ENCODE results near the gene ADCY4. TPM values are rescaled to one million over a fixed set of nuclear protein-coding genes. Genes with fewer than 3 reads are reported as not detected.

Gene ADCY4
- total and polyA plus RNA-seq, 2 of the 13 experiments (the other 11 are each of a cell fraction or from before 2014, with no cell fraction given), result 0.03 TPM; not detected in 1

- TF ChIP-seq, protein P1, sequence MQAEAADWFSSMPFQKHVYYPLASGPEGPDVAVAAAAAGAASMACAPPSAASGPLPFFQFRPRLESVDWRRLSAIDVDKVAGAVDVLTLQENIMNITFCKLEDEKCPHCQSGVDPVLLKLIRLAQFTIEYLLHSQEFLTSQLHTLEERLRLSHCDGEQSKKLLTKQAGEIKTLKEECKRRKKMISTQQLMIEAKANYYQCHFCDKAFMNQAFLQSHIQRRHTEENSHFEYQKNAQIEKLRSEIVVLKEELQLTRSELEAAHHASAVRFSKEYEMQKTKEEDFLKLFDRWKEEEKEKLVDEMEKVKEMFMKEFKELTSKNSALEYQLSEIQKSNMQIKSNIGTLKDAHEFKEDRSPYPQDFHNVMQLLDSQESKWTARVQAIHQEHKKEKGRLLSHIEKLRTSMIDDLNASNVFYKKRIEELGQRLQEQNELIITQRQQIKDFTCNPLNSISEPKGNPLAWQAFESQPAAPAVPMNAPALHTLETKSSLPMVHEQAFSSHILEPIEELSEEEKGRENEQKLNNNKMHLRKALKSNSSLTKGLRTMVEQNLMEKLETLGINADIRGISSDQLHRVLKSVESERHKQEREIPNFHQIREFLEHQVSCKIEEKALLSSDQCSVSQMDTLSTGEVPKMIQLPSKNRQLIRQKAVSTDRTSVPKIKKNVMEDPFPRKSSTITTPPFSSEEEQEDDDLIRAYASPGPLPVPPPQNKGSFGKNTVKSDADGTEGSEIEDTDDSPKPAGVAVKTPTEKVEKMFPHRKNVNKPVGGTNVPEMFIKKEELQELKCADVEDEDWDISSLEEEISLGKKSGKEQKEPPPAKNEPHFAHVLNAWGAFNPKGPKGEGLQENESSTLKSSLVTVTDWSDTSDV (CRISPR knock-in tag; IDR thresholded peaks at IDR 0.05), result peak; percentile 12; the same call in 1 of the 2 replicates
- TF ChIP-seq ZNF331 (CRISPR knock-in tag; IDR thresholded peaks at IDR 0.05), result peak; percentile 7; the same call in 1 of the 2 replicates
- TF ChIP-seq ZSCAN31 (CRISPR knock-in tag; IDR thresholded peaks at IDR 0.05; ENCODE audit: low read depth), result no peak; the same call in 1 of the 2 replicates
- TF ChIP-seq, protein P2, sequence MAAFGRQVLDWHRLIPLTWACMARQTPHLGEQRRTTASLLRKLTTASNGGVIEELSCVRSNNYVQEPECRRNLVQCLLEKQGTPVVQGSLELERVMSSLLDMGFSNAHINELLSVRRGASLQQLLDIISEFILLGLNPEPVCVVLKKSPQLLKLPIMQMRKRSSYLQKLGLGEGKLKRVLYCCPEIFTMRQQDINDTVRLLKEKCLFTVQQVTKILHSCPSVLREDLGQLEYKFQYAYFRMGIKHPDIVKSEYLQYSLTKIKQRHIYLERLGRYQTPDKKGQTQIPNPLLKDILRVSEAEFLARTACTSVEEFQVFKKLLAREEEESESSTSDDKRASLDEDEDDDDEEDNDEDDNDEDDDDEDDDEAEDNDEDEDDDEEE (CRISPR knock-in tag; IDR thresholded peaks at IDR 0.05), result peak; percentile 67; the same call in 1 of the 2 replicates
- no peak for TF ChIP-seq ZBTB4 (CRISPR knock-in tag; IDR thresholded peaks at IDR 0.05; ENCODE audit: borderline replicate concordance)
- no peak for TF ChIP-seq ZNF878 (CRISPR knock-in tag; IDR thresholded peaks at IDR 0.05)
- TF ChIP-seq CCDC6 (CRISPR knock-in tag; IDR thresholded peaks at IDR 0.05), result no peak; the same call in 1 of the 2 replicates
- TF ChIP-seq ZNF777 (CRISPR knock-in tag; IDR thresholded peaks at IDR 0.05), result peak; percentile 90
- 0 out of 2 replicates have a peak, but pooled peaks have one; percentile 30 for TF ChIP-seq NR0B2 (CRISPR knock-in tag; IDR thresholded peaks at IDR 0.05)
- TF ChIP-seq ZNF572 (CRISPR knock-in tag; IDR thresholded peaks at IDR 0.05), result peak; percentile 79
- 0 out of 2 replicates have a peak, but pooled peaks have one; percentile 29 for TF ChIP-seq ZNF501 (CRISPR knock-in tag; IDR thresholded peaks at IDR 0.05)
- TF ChIP-seq, protein P3, sequence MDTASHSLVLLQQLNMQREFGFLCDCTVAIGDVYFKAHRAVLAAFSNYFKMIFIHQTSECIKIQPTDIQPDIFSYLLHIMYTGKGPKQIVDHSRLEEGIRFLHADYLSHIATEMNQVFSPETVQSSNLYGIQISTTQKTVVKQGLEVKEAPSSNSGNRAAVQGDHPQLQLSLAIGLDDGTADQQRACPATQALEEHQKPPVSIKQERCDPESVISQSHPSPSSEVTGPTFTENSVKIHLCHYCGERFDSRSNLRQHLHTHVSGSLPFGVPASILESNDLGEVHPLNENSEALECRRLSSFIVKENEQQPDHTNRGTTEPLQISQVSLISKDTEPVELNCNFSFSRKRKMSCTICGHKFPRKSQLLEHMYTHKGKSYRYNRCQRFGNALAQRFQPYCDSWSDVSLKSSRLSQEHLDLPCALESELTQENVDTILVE (CRISPR knock-in tag; IDR thresholded peaks at IDR 0.05), result 0 out of 2 replicates have a peak, but pooled peaks have one; percentile 3
- TF ChIP-seq ZNF30 (CRISPR knock-in tag; IDR thresholded peaks at IDR 0.05), result 0 out of 2 replicates have a peak, but pooled peaks have one; percentile 65
- 0 out of 2 replicates have a peak, but pooled peaks have one; percentile 17 for TF ChIP-seq CHD4 (IDR thresholded peaks at IDR 0.05; ENCODE audit: borderline replicate concordance, low read length)
- TF ChIP-seq PHF20 (CRISPR knock-in tag; IDR thresholded peaks at IDR 0.05), result 0 out of 2 replicates have a peak, but pooled peaks have one; percentile 55
- TF ChIP-seq TMF1 (CRISPR knock-in tag; IDR thresholded peaks at IDR 0.05; ENCODE audit: low read depth), result peak; percentile 71; the same call in 1 of the 2 replicates
- no peak for TF ChIP-seq ZNF614 (CRISPR knock-in tag; IDR thresholded peaks at IDR 0.05; ENCODE audit: borderline replicate concordance)
- peak; percentile 74; the same call in 1 of the 2 replicates for TF ChIP-seq ZNF605 (CRISPR knock-in tag; IDR thresholded peaks at IDR 0.05)
- 0 out of 2 replicates have a peak, but pooled peaks have one; percentile 54 for TF ChIP-seq ZNF678 (CRISPR knock-in tag; IDR thresholded peaks at IDR 0.05)
These were observed 32.0 kb upstream of the ADCY4 start (continued) for GRCh38 chr14:24366721-24367513.

Measured in HepG2 (cell line).